ENCODE results near the gene NFAT5.
"Not testable (repeated sequence)": the region's sequence is repeated elsewhere in the genome, so short reads cannot be mapped to it uniquely, and the experiment has no call there.

DNA sequence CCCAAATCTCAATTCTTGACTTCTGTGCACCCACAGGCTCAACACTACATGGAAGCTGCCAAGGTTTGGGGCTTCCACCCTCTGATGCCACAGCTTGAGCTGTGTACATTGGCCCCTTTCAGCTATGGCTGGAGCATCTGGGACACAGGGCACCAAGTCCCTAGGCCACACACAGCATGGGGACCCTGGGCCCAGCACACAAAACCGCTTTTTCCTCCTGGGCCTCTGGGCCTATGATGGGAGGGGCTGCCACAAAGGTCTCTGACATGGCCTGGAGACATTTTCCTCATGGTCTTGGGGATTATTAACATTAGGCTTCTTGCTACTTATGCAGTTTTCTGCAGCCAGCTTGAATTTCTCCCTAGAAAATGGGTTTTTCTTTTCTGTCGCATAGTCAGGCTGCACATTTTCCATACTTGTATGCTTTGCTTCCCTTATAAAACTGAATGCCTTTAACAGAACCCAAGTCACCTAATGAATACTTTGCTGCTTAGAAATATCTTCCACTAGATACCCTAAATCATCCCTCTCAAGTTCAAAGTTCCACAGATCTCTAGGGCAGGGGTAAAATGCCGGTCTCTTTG is 70.9 kb downstream of the NFAT5 start:
- TF ChIP-seq POLR2A, CTCF, EP300 (IDR thresholded peaks at IDR 0.05): not testable (repeated sequence)

Measured in ovary (tissue), 3 donors.